NCI-H1436 treated with DMSO at 0.1 percent for 48 hours (cell line): Measurements from ENCODE around the gene SUSD4.
"Not testable (repeated sequence)": the region's sequence is repeated elsewhere in the genome, so short reads cannot be mapped to it uniquely, and the experiment has no call there.

Source experiments
- DNase-seq: peaks from one replicate; lab custom pipeline; 2025; lab: John Stamatoyannopoulos, UW

Gene SUSD4

GRCh38 chr1:223251387-223251786, 112.6 kb downstream of the SUSD4 start:
- DNase-seq, result not testable (repeated sequence)

- DNase-seq, result no peak
These were observed 113.4 kb downstream of the SUSD4 start for GRCh38 chr1:223250632-223251015.

GRCh38 chr1:223249854-223250631, 113.9 kb downstream of the SUSD4 start:
- no peak for DNase-seq

GRCh38 chr1:223248770-223249140, 115.2 kb downstream of the SUSD4 start:
- DNase-seq, result no peak

GRCh38 chr1:223248001-223248769, 115.8 kb downstream of the SUSD4 start:
- DNase-seq, result no peak

GRCh38 chr1:223246476-223247112, 117.4 kb downstream of the SUSD4 start:
- DNase-seq, result no peak

- no peak for DNase-seq
These were observed 118.0 kb downstream of the SUSD4 start for GRCh38 chr1:223245983-223246382.

GRCh38 chr1:223245411-223245810, 118.6 kb downstream of the SUSD4 start:
- DNase-seq, result no peak

- DNase-seq, result no peak
These were observed 119.4 kb downstream of the SUSD4 start for GRCh38 chr1:223244366-223245103.

GRCh38 chr1:223243441-223244050, 120.4 kb downstream of the SUSD4 start:
- DNase-seq, result no peak

GRCh38 chr1:223242971-223243370, 121.0 kb downstream of the SUSD4 start:
- no peak for DNase-seq

- DNase-seq, result no peak
These were observed 121.5 kb downstream of the SUSD4 start for GRCh38 chr1:223242382-223242955.

GRCh38 chr1:223240122-223240521, 123.9 kb downstream of the SUSD4 start:
- no peak for DNase-seq

GRCh38 chr1:223235091-223235490, 128.9 kb downstream of the SUSD4 start:
- DNase-seq, result no peak

- no peak for DNase-seq
These were observed 129.4 kb downstream of the SUSD4 start for GRCh38 chr1:223234534-223234933.

GRCh38 chr1:223234170-223234514, 129.8 kb downstream of the SUSD4 start:
- DNase-seq, result no peak

GRCh38 chr1:223233410-223234169, 130.4 kb downstream of the SUSD4 start:
- DNase-seq, result no peak

- no peak for DNase-seq
These were observed 131.0 kb downstream of the SUSD4 start for GRCh38 chr1:223233019-223233409.

- DNase-seq, result no peak
These were observed 132.4 kb downstream of the SUSD4 start for GRCh38 chr1:223231581-223231980.

- DNase-seq, result no peak
These were observed 132.9 kb downstream of the SUSD4 start for GRCh38 chr1:223231011-223231572.
